Loucy (cell line): Measurements from ENCODE around the gene CCZ1.
"Not testable (repeated sequence)": the region's sequence is repeated elsewhere in the genome, so short reads cannot be mapped to it uniquely, and the experiment has no call there.

Experiments
- H2AFZ ChIP-seq: fragments of 200-600 bp; sonication (generic); 2 replicates; pipeline ENCODE4 v1.6.0; 2016; ENCODE audit warnings: antibody characterized with exemption, mild to moderate bottlenecking, low read length, moderate library complexity
- H3F3A ChIP-seq: fragments of 200-600 bp; 2 replicates; pipeline ENCODE4 v1.6.0; 2016; ENCODE audit warnings: antibody characterized with exemption, low read depth, mild to moderate bottlenecking
- H3K27me3 ChIP-seq: fragments of 200-600 bp; sonication (generic); 2 replicates; pipeline ENCODE4 v1.6.1; 2014; ENCODE audit warnings: low read length, mild to moderate bottlenecking; ENCODE audit not compliant: insufficient read depth, poor library complexity, severe bottlenecking
- H3K36me3 ChIP-seq: fragments of 200-600 bp; sonication (generic); 2 replicates; pipeline ENCODE4 v1.6.1; 2016; ENCODE audit warnings: low read length; ENCODE audit not compliant: insufficient read depth
- H3K4me1 ChIP-seq: fragments of 200-600 bp; sonication (generic); 2 replicates; pipeline ENCODE4 v1.5.1; 2014; ENCODE audit warnings: low read length, mild to moderate bottlenecking; ENCODE audit not compliant: insufficient read depth, poor library complexity, severe bottlenecking
- H3K4me2 ChIP-seq: fragments of 200-600 bp; sonication (generic); 2 replicates; pipeline ENCODE4 v1.6.0; 2014; ENCODE audit warnings: antibody characterized with exemption, low read length, low read depth, mild to moderate bottlenecking; ENCODE audit not compliant: poor library complexity, severe bottlenecking
- H3K4me3 ChIP-seq: fragments of 200-600 bp; sonication (generic); 2 replicates; pipeline ENCODE4 v1.5.1; 2014; ENCODE audit warnings: low read length, mild to moderate bottlenecking, mixed read lengths; ENCODE audit not compliant: poor library complexity, severe bottlenecking
- H3K79me2 ChIP-seq: fragments of 200-600 bp; sonication (generic); 2 replicates; pipeline ENCODE4 v1.6.1; 2014; ENCODE audit warnings: low read length; ENCODE audit not compliant: insufficient read depth
- H3K9ac ChIP-seq: fragments of 200-600 bp; sonication (generic); 2 replicates; pipeline ENCODE4 v1.6.0; 2014; ENCODE audit warnings: mild to moderate bottlenecking, low read depth, low read length, moderate library complexity; ENCODE audit not compliant: poor library complexity, severe bottlenecking
- H3K9me2 ChIP-seq: fragments of 200-600 bp; sonication (generic); replicated peaks from 2 replicates; pipeline ENCODE4 v1.6.1; 2016; ENCODE audit warnings: low read depth, low read length, mixed read lengths
- H3K9me3 ChIP-seq: fragments of 200-600 bp; sonication (generic); 2 replicates; pipeline ENCODE4 v1.6.1; 2014; ENCODE audit warnings: mild to moderate bottlenecking, antibody characterized with exemption, low read length, low read depth; ENCODE audit not compliant: insufficient read depth
- H4K20me1 ChIP-seq: fragments of 200-600 bp; sonication (generic); 2 replicates; pipeline ENCODE4 v1.6.0; 2014; ENCODE audit warnings: antibody characterized with exemption, low read length, mild to moderate bottlenecking; ENCODE audit not compliant: insufficient read depth, poor library complexity, severe bottlenecking
- EZH2phosphoT487 ChIP-seq: fragments of 200-600 bp; IDR thresholded peaks from 2 replicates; pipeline ENCODE4 v1.6.1; 2018; ENCODE audit warnings: antibody characterized with exemption, mild to moderate bottlenecking, moderate library complexity, borderline replicate concordance
- TF ChIP-seq, protein P1 (sequence below): fragments of 200-600 bp; sonication (generic); conservative IDR thresholded peaks from 2 replicates; pipeline ENCODE4 v1.5.1; 2014; ENCODE audit warnings: mild to moderate bottlenecking, antibody characterized with exemption, low read length

The CCZ1 gene

DNA sequence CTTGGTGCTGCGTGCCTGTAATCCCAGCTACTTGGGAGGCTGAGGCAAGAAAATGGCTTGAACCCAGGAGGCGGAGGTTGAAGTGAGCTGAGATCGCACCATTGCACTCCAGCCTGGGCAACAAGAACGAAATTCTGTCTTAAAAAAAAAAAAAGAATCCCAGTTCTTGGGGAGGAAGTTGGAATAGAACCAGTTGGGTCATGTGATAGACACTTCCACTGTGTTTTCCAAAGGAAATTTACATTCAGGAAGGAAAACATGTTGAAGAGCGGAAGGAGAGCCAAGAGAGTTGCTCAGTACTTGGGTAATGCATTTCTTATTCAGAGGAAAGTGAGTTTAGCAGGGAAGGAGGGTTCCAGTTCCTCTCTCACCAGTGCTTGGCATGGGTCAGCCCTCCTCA, 37.3 kb upstream of the CCZ1 start:
- H3F3A ChIP-seq, H2AFZ ChIP-seq, H3K4me2 ChIP-seq, H4K20me1 ChIP-seq, H3K79me2 ChIP-seq, H3K9me3 ChIP-seq, H3K27me3 ChIP-seq, H3K36me3 ChIP-seq, H3K4me3 ChIP-seq, H3K9ac ChIP-seq, H3K4me1 ChIP-seq, H3K9me2 ChIP-seq: not testable (repeated sequence)

DNA sequence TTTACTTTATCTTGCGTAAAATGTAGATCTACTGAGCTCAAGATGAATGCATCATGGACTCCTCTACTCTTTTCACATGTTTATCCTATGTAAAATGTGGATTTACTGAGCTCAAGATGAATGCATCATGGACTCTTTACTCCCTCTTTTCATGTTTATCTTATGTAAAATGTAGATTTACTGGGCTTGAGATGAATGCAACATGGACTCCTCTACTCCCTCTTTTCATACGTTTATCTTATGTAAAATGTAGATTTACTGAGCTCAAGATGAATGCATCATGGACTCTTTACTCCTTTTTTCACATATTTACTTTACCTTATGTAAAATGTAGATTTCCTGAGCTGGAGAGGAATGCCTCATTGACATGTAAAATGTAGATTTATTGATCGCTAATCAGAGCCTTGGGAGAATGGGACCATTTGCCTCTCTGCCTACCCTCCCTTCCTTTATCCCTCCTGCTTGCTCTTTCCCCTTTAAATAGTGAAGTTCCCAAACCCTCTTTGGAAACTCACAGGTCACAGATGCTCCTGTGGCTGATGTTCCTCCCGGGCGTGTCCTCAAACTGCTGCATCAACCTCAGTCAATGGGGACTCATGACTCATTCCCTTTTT, 35.7 kb upstream of the CCZ1 start:
- not testable (repeated sequence) for H2AFZ ChIP-seq, H3K9me2 ChIP-seq, H3K4me1 ChIP-seq, H3K36me3 ChIP-seq, H3K9ac ChIP-seq, H3F3A ChIP-seq, H3K9me3 ChIP-seq, H3K4me3 ChIP-seq, H3K27me3 ChIP-seq, H3K79me2 ChIP-seq, H4K20me1 ChIP-seq, H3K4me2 ChIP-seq

DNA sequence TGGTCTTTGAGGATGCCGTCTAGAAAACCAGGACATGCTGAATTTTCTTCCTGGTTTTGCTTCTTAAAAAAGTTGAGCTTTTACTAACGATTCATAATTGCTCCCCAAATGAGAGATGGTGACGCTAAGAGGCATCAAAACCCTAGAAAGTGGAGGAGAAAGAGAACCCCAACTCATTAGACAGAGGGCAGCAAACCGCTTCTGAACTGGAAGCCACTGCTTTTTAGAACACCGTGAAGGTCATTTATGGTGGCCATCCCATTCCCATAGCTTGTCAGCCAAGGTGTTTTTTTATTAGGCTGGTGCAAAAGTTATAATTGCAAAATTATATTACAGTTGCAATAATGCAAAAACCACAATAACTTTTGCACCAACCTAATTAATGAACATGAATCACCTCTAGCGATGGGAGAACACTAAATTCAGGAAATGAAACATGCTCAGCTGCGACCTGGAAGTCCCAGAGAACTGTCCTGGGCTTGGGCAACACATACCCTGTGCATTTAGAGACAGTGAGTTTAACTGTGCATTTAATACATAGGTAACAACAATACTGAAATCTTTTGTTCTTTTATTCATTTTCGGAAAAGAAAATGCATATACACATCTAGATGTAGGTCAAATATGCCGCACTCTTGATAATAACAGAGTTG, 33.1 kb upstream of the CCZ1 start:
- not testable (repeated sequence) for H3K4me1 ChIP-seq, H3K9me2 ChIP-seq, H3K9ac ChIP-seq, H3K4me3 ChIP-seq, H4K20me1 ChIP-seq, H3K4me2 ChIP-seq, H3K27me3 ChIP-seq, H2AFZ ChIP-seq, H3F3A ChIP-seq, H3K9me3 ChIP-seq, H3K36me3 ChIP-seq, H3K79me2 ChIP-seq
- TF ChIP-seq, protein P1, sequence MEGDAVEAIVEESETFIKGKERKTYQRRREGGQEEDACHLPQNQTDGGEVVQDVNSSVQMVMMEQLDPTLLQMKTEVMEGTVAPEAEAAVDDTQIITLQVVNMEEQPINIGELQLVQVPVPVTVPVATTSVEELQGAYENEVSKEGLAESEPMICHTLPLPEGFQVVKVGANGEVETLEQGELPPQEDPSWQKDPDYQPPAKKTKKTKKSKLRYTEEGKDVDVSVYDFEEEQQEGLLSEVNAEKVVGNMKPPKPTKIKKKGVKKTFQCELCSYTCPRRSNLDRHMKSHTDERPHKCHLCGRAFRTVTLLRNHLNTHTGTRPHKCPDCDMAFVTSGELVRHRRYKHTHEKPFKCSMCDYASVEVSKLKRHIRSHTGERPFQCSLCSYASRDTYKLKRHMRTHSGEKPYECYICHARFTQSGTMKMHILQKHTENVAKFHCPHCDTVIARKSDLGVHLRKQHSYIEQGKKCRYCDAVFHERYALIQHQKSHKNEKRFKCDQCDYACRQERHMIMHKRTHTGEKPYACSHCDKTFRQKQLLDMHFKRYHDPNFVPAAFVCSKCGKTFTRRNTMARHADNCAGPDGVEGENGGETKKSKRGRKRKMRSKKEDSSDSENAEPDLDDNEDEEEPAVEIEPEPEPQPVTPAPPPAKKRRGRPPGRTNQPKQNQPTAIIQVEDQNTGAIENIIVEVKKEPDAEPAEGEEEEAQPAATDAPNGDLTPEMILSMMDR = 0 out of 2 replicates have a peak, but pooled peaks have one; percentile 19

DNA sequence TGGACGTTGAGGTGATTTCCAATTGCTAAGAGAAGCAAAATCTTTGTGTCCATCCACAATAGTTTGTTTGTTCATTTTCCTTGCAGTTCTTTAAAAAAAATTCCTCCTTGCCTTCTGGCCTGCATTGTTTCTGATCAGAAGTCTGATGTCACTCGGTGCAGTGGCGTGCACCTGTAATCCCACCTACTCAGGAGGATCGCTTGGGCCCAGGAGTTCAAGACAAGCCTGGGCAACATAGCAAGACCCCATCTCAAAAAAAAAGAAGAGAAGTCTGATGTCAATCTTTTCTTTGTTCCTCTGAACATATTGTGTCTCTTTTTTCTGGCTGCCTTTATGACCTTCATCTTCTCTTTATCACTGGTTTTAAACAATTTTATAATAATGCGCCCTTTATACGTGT, 31.5 kb upstream of the CCZ1 start:
- Histone ChIP-seq H3K9me3 (no peaks in the 10 kb centered on the region), H3K9me2 (no peaks in the 10 kb centered on the region), H4K20me1 (no peaks in the 10 kb centered on the region), H3K4me2 (no peak overlapping the region), H3K27me3 (no peaks in the 10 kb centered on the region), H3K36me3 (no peaks in the 10 kb centered on the region), H3K9ac (no peak overlapping the region), H3K4me1 (no peaks in the 10 kb centered on the region), H3K4me3 (no peak overlapping the region), H3F3A (no peaks in the 10 kb centered on the region), H2AFZ (no peak overlapping the region), H3K79me2 (no peaks in the 10 kb centered on the region)
- TF ChIP-seq EZH2phosphoT487 = no peak
- TF ChIP-seq, protein P1 = no peak

DNA sequence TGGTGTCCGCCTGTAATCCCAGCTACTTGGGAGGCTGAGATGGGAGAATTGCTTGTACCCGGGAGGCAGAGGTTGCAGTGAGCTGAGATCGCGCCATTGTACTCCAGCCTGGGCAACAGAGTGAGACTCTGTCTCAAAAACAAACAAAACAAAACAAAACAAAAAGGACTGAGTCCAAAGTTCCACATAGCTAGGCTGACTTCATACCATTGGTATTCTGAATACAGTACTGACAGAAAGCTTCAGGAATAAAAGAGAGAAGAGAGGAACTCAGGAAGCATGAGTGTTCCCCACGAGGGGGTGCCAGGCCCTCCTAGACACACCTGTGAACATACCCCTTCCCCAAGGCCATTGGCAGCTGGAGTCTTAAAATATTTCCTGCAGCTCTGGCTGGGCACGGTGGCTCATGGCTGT, 29.6 kb upstream of the CCZ1 start:
- H3K9me3 ChIP-seq, H3F3A ChIP-seq, H3K79me2 ChIP-seq, H3K9ac ChIP-seq, H4K20me1 ChIP-seq, H3K36me3 ChIP-seq, H3K9me2 ChIP-seq, H3K4me1 ChIP-seq, H3K4me2 ChIP-seq, H3K4me3 ChIP-seq, H3K27me3 ChIP-seq, H2AFZ ChIP-seq: not testable (repeated sequence)
